Non-pigmented ciliary epithelial cell (primary cell): ENCODE measurements around the gene RNASE11.
"Not testable (repeated sequence)": the region's sequence is repeated elsewhere in the genome, so short reads cannot be mapped to it uniquely, and the experiment has no call there.

ENCODE experiments used
- DNase-seq: peaks from one replicate; pipeline ENCODE4 v3.0.0-alpha.2; 2010; ENCODE audit warnings: low read depth

RNASE11 gene

DNA sequence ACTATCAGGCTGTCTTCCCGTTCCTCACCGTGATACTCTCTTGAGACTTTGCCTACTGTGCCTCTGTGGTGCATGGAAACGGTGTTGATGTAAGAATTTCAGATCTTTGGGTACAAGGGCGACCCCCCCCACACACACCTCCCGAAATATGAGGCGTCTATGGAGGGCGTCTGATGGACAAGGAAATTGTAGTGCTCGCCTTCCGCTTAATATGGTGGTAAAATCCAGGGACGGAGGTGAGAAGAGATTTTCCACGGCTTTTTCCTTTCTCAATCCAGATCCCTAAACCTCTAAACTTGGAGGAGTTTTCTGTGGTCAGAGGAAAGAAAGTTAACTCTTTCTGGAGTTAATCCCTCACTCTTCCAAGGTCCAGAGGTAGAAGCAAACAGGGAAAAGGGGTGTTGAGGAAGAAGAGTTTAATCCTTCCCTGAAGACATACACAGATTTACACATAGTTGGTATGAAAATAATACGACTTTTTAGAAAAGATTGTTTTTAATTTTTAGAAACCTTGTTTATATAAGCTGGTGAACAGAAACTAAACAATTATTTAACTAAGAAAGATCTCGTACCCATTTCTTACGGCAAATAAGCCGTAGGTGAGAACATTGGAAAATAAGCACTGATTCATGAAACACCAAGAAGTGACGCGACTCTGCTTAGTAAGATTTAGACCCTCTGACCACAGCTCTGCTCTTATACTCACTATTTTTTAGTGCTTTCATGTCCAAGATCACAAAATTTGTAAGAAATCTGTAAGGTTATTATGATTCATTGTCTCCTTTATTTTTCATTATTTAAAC is 26.4 kb upstream of the RNASE11 start:
- DNase-seq, result no peak

DNA sequence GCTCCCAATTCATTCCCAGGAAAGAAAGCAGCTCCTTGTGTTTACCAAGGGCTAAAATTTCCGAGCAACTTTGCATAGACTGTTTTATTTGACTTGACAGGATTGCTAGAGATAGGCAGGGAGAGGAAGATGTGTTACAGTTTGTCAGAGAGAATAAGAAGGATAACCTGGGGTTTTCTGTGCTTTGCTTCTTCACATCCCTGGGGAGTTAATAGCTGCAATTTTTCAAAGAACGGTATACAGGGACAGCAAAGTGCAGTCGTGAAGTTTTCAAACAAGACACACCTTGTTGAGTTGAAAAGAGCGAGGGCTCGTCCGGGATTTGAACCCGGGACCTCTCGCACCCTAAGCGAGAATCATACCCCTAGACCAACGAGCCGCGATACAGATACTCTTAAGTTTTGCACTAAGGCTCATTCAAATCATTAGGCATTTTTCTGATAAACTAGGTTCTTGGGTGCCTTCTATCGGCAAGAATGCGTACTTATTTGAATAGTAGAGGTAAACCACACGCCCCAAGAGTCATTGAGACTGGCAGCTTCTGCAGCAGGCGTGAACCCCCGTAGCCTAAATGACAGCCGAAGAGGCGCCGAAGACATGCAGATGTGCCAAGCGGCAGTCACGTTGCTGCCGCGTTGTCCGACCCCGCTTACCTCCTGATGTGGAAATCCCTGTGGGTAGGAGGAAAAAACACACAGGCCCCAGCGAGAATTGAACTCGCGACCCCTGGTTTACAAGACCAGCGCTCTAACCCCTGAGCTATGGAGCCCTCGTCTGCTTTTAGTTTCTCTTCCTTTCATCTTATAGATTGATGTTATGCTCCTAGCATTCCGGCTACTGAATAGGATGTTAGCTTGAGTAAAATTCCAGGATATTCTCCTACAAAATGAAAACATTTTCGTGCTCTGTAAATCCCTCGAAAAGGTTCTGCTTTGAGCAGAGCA is 25.6 kb upstream of the RNASE11 start:
- peak; percentile 97 for DNase-seq

DNA sequence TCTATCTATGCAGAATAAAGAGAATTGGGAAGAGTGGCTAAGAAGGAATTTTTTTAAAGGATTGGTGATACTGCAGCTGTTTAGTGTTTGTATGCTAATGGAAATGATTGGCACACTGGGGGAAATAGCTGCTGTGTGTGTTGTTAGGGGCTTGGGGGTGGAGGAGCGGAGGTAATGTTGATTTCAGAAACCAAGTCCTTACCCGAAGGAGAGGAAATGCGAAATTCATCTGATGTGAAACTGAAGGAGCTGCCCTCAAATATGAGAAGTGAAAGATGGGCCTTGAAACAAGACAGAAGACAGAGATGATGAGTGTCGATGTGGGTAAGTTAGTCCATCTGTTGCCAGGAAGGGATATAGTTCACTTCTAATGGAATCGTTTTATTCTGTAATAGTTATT is 24.6 kb upstream of the RNASE11 start:
- DNase-seq, result no peak

DNA sequence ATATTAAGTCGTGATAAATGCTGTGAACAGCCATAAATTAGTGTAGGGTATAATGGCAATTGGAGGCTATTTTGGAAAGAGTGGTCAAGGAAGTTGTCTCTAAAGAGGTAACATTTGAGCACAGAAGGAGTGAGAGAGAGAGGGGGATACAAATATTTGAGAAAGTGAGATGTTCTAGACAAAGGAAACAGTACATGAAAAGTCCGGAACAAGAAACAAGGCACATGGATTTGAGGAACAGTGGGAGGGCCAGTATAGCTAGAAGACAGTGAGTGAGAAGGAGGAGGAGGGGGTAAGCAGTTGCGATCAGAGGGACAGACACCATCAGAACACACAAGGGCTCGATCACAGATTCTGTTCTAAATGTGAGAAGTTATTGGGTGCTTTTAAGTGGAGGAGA is 23.5 kb upstream of the RNASE11 start:
- no peak for DNase-seq

DNA sequence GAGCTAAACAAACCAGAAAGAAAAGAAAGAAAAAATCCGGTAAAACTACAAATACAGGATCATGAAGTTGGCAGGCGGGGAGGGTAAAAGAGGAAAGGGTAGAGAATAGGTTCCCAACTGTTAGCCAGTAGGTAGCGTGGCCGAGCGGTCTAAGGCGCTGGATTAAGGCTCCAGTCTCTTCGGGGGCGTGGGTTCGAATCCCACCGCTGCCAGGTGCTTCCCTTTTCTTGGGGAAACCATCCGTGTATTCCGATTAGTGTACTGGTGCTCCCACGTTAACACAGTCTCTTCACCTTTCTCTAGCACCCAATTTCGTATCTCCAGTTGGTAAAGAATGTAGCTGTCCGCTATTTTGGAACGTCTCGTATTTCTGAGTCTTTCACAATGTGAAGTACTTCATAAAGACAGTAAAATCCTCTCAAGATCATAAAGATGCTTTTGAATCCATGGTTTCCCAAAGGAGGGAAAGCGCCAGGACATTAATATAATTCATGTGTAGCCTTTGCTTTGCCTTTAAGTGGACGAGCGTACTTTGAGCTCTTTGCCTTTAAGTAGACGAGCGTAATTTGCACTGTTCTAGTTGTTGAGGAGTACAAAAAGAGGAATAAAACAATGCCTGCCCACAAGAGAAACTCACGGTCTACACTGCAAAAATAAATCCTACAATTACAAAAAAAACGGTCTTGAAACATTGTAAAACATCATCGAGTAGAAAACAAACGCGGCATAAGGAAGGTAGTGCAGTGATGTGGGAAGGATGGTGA is 22.4 kb upstream of the RNASE11 start:
- DNase-seq, result peak; percentile 53

DNA sequence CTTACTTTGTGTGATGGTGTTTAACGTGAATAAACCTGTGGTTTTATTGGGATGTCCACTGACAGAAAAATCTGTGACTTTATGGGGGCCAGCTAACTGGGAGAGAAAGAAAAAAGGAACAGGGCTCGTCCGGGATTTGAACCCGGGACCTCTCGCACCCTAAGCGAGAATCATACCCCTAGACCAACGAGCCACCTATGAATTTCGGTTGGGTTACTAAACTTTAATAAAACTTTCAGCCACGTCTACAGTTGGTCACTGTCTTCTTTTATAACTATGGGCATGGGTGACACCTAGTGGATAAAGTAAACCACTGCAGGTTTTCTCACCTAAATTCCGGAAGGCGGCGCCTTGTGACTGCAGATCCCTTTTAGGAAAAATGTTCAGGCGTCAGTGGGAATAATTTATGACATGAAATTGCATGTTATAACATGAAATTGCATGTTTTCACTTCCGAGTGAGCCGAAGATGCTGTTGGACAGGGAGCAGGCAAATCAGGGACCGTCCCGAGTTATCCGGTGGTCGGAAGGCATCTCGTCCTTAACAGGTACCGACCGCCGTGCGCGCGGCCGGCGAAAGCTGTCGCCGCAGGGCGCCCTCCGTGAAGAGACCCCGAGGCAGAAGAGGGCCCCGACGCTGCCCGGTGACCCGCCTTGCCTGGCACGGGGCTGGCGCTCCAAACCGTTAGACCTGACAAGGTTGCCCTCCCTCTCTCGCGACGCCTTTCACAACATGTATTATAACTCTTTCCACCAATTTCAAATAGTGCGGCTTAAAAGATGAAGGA is 21.6 kb upstream of the RNASE11 start:
- peak; percentile 73 for DNase-seq

DNA sequence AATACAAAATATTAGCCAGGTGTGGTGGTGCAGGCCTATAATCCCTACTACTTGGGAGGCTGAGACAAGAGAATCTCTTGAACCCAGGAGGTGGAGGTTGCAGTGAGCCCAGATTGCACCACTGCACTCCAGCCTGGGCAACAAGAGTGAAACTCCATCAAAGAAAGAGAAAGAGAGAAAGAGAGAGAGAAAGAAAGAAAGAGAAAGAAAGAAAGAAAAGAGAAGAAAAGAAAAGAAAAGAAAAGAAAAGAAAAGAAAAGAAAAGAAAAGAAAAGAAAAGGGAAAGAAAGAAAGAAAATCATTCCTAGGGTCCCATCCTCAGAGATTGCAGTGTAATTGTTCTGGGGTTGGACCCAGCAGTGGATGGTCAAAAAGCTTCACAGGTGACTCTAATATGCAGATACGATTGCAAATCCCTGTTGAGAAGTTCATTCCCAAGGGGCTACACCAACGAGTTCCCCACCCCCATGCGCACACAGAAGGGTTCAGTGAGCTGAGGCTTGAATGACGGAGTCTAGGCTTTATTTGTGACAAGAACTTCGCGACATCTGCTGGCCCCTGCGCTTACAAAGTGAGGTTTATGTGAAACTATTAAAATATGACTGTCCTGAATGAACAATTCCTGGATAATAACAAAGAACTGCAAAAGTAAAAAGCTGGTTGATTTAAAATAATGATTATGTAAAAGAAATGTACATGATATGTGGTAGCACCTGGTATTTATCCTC is 20.7 kb upstream of the RNASE11 start:
- no peak for DNase-seq

DNA sequence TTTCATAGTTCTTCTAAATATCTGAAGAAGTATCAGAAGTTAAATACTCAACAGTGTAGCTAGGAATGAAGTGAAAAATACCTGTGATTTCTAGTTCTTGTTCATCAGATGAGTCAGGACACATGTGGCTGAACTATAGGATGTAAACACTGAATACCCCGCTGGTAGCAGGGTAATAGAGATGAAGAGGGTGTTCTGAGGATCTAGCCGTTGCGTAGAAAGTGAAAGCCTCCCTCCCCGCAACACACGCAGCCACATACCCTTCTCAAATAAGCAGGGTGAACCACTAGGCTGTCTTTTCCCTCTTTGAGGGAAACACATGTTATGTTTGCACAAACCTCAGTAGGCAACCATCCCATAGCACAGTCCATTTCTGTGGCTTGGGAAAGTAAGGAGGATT is 19.8 kb upstream of the RNASE11 start:
- DNase-seq, result no peak

DNA sequence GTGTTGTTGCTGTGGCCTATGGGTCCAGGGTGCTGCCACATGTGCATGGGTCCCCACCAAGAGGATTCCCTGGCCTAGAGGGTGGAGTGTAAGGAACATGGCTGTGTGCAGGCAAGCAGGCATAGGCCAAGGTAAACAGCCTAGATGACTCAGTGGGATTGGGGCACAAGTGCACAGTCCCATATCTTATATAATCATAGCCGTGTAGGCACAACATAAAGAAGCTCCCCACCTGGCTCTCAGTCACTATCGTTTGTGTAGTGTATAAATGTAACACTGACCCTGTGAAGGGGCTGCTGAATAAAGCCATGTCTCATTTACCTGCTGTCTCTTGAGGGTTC is 19.1 kb upstream of the RNASE11 start:
- DNase-seq, result no peak

DNA sequence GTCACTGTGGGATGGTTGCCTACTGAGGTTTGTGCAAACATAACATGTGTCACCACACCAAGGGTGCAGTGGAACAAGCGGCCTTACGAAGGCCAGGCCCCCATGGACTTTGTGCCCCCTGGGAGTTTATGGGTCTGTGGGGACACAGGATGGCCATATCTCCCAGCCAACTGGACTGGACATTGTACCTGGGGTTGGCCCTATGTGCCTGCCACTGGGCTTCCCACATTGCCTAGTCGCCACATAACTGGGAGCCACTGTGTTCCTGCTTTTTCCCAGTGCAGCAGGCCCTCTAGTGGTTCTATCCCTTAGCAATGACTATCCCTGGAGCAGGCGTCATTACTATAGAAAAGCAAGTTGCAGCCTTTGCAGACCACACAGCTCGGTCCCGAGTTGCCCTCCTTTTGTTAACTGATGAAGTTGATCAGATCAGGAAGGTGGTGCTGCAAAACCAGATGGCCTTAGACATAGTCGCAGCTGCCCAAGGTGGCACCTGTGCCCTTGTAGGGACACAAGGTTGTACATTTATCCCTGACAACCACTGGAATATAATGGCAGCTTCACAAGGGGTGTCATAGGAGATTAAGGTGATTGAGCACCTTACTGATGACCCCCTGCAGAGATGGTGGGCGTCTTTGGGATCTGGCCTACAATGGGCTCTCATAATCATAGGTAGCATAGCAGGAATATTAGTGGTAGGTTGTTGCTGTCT is 18.5 kb upstream of the RNASE11 start:
- DNase-seq, result no peak

DNA sequence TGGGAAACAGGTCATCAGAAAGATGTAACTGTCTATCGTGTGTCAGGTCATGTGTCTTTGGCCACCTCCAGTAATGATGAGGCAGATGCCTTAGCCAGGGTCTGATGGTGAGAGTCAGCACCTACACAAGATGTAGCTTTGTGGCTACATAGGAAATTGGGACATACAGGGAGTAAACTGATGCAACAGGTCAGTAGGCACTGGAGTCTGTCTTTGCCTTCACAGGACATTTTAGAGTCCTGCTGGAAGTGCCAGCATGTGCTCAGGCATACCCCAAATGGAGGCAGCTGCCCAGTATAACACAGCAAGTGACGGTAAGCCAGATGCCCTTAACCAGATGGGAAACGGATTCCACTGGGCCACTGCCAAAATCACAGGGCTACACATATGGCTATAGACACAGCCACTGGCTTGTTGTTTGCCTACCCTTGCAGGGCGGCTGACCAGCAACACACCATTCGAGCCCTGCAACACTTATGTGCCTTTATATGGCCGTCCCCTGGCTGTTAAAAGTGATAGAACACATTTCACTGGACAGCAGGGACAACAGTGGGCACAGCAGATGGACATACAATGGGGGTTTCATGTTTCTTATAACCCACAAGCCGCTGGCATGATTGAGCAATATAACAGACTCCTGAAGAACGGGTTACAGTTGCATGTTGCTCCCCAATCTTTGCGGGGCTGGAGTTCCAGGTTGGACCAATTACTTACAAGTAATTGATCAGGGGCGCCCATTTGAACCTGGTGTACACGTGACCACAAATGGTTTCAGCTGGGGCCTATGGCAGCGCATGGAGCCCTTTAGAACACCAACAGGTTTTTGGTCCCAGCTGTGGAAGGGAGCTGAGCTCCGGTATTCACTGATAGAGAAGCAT is 16.3 kb upstream of the RNASE11 start:
- DNase-seq, result no peak

DNA sequence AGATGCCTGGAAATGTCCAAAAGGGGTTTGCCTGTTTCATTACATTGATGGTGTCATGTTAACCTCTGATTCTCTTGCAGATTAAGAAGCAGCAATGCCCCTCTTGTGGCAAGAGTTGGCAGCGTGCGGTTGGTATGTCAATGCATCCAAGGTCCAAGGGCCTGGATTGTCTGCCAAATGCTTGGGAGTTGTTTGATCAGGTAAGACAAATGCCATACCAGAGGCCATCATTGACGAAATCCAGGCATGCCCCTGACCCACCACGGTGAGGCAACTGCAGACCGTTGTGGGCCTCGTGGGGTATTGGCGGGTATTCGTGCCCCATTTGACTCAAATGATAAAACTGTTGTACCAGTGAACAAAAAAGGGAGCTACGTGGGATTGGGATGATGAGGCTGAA is 14.8 kb upstream of the RNASE11 start:
- no peak for DNase-seq

DNA sequence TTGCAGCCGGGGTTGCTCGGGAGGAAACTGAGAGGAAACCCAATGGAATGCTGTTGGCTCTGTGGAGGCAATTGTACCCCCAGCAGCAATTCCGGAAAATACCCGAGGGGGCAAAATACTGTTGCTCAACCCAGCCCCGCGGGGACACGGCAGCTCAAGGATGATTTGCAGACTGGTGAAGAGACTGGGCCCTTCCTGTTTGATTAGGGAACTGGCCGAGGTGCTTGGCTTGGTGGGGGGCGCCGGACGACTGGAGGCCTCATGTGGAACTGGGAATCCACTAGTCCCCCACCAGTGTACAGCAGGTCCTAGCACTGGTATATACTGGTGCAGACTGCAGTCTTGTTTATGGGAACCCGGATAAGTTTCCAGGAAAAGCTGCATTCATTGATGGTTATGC is 13.7 kb upstream of the RNASE11 start:
- no peak for DNase-seq

DNA sequence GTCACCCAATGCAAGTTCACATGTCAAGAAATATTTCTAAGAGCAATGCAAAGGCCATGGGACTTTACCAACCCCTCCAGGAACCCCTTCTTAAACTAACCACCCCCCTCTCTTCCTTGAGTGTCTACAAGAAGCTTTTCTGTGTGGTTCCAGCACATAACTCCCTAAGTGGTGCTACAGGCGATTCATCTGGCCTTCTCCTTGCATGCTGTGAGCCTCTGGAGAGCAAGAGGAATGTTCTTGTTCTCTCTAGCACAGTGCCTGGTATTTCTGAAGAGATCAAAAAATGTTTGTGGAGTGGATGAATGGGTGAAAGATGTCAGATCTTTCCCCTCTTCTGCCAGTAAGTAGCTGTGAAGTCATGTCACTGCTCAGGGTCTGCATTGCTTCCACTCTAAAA is 9.3 kb upstream of the RNASE11 start:
- no peak for DNase-seq

DNA sequence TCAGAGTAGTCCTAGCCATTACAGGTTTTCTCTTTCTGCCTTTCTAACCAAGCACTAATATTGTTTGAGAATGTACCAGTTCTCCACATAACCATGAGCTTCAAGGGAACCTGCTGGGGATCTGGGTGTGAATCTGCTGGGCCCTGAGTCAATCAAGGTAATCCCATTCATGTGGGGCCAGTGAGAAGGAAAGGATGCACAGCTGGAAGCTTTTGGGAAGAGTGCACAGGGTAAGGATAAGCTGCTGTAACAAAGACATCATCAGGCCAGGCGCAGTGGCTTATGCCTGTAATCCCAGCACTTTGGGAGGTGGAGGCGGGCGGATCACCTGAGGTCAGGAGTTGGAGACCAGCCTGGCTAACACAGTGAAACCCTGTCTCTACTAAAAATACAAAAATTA is 7.9 kb upstream of the RNASE11 start:
- not testable (repeated sequence) for DNase-seq

DNA sequence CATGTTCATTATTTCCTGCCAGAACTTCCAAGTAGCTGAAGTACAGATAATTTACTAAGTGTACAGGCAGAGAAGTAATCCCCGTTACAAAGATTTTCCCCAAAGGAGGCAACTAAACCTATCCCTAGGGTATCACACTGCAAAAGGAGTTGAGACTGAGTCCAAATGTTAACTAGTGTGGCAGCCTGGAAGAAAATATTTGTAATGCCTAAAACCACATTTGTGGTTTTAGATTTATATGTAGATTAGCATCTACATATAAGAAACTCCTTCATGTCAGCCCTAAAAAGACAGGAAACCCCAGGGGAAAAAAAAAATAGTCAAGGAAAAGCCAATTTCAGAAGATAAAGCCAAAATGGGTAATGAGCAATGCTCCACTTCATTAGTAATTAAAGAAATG is 4.8 kb upstream of the RNASE11 start:
- DNase-seq, result no peak

DNA sequence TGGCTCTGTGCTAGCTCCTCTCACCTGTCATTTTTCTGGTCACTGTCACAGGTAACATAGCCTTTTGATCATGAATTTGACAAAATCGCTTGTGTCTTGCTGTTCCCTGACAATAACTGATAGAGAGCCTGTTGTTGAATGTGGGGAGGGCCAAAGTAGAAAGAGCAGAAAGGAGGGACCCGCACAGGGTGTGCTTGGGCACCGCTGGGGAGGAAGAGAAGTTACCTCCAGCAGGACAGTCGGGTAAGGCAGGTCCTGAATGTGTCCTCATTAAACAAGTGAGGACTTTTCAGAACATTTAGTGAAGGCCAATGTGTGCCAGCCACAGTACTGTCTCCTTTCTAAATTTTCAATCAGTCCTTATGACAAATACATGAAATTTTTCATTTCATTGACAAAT is 3.4 kb upstream of the RNASE11 start, which contains the start of gene RNASE12:
Gene RNASE12 (minus strand): TSS at position 142 of the 400 bp plus-strand sequence. CDS start 653 bp downstream, outside the sequence.
- DNase-seq, result no peak

DNA sequence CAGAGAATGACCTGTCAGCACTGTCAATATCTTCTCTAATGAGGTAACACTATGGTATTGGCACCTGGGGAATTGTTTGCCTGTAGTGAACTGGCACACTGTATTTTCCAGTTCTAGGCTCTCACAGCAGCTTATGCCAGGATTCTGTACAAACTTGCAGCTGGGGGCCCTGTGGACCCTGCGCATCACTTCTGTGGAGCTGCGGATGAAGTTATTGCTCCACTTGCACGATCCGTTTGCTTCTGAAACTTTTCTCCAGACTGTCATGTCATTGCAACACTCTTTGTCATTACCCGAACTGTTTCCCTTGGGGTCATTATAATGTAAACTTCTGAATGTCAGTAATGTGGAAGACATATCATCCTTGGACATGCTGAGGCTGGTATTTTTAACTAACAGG is 3.9 kb downstream of the RNASE11 start:
- DNase-seq, result no peak

DNA sequence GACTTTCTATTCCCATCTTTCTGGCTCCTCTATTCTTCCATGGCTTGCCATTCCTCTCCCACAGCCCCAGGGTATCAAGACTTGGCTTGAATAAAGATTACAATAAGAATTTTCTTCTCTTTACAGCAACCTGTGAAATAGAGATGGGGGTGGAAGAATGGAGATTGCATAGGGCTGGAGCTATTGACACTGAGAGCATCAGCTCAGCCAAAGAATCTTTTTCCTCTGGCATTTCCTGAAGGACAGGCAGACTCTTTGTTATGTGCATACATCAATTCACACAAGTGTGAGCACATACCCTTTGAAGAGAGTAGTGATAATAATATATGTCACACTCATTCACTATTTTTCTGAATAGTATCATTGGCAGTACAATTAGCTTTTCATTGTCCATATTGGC is 4.7 kb downstream of the RNASE11 start:
- DNase-seq, result no peak
